HFFc6 (cell line): ENCODE data around the gene TESK2. TPM values are rescaled to one million over a fixed set of nuclear protein-coding genes. Genes with fewer than 3 reads are reported as not detected.

Experiments used
- DNase-seq: peaks from one replicate; pipeline ENCODE4 v3.0.0-alpha.2; 2018
- H3K27ac Mint-ChIP-seq: 2 replicates; pipeline ENCODE4 v1.8.0; 2020; ENCODE audit warnings: mild to moderate bottlenecking, mixed read lengths
- H3K27me3 Mint-ChIP-seq: 2 replicates; pipeline ENCODE4 v1.8.0; 2021; ENCODE audit warnings: mild to moderate bottlenecking, moderate library complexity, mixed read lengths; ENCODE audit not compliant: insufficient read depth
- H3K36me3 Mint-ChIP-seq: 2 replicates; pipeline ENCODE4 v1.8.0; 2021; ENCODE audit warnings: low read depth, mixed read lengths
- H3K4me1 Mint-ChIP-seq: 2 replicates; pipeline ENCODE4 v1.8.0; 2020; ENCODE audit warnings: low read depth, mixed read lengths
- H3K4me3 Mint-ChIP-seq: 2 replicates; pipeline ENCODE4 v1.8.0; 2020; ENCODE audit warnings: mild to moderate bottlenecking, moderate library complexity, mixed read lengths
- H3K9me3 Mint-ChIP-seq: 2 replicates; pipeline ENCODE4 v1.8.0; 2020; ENCODE audit warnings: mild to moderate bottlenecking, mixed read lengths
- CTCF ChIP-seq: fragments of 200-600 bp; sonication (generic); IDR thresholded peaks from 2 replicates; pipeline ENCODE4 v1.5.0; 2021; ENCODE audit warnings: antibody characterized with exemption, mild to moderate bottlenecking
- total RNA-seq, 6 experiments: library from RNA; stranded (reverse); fragmentation: NEBNext Ultra II Directional; extraction: Animal tissue kit (Norgen Biotek cat#: 25700); gene quantifications; 2 replicates in 1 of 6; 3 replicates in 5 of 6; pipeline ENCODE4 v1.2.3, GENCODE V29; 2021

Gene TESK2
- total RNA-seq, 6 experiments from 2014 or later, result 0.54 to 1.4 (median 0.82) TPM

- Mint-ChIP-seq H3K4me3 (no peak overlapping the region), H3K27me3 (no peaks in the 10 kb centered on the region; the same call in 1 of the 2 replicates), H3K36me3 (no peaks in the 10 kb centered on the region), H3K9me3 (no peaks in the 10 kb centered on the region), H3K4me1 (no peaks in the 10 kb centered on the region), H3K27ac (no peak overlapping the region)
- no peak for DNase-seq
- no peak for TF ChIP-seq CTCF
Measured at GRCh38 chr1:45409276-45409675, 81.7 kb downstream of the TESK2 start.

- no peak for TF ChIP-seq CTCF
- Mint-ChIP-seq H3K36me3 (no peaks in the 10 kb centered on the region), H3K4me3 (no peak overlapping the region), H3K27ac (no peak overlapping the region), H3K27me3 (no peaks in the 10 kb centered on the region), H3K4me1 (no peaks in the 10 kb centered on the region), H3K9me3 (no peaks in the 10 kb centered on the region)
- no peak for DNase-seq
Measured at GRCh38 chr1:45407629-45408287, 83.2 kb downstream of the TESK2 start.

- Mint-ChIP-seq H3K27ac (no peak overlapping the region), H3K4me1 (no peaks in the 10 kb centered on the region), H3K27me3 (no peaks in the 10 kb centered on the region), H3K4me3 (no peak overlapping the region), H3K9me3 (no peaks in the 10 kb centered on the region), H3K36me3 (no peaks in the 10 kb centered on the region)
- DNase-seq, result no peak
- TF ChIP-seq CTCF, result no peak
Measured at GRCh38 chr1:45405636-45406035, 85.3 kb downstream of the TESK2 start.

DNA sequence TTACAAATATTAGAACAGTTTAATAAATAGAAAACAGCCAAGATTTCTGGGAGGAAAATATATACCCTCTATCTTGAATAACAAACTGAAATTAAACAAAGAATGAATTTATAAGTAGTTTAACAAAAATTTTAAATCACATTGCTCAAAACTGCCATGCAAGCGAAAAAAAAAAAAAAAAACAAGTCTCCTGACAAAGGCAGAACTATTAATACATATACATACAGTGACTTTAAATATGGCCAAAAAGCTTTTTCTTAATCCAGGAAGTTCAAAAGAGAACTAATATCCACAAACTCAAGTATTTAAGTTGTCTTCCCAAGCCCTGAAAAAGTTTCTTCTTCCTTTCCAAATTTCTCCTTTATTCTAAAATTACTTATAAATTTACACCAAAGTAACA, 87.2 kb downstream of the TESK2 start:
- Mint-ChIP-seq H3K9me3 (no peaks in the 10 kb centered on the region), H3K27me3 (no peaks in the 10 kb centered on the region), H3K4me1 (no peaks in the 10 kb centered on the region), H3K4me3 (no peak overlapping the region), H3K36me3 (no peaks in the 10 kb centered on the region), H3K27ac (no peak overlapping the region)
- no peak for TF ChIP-seq CTCF
- DNase-seq, result no peak

DNA sequence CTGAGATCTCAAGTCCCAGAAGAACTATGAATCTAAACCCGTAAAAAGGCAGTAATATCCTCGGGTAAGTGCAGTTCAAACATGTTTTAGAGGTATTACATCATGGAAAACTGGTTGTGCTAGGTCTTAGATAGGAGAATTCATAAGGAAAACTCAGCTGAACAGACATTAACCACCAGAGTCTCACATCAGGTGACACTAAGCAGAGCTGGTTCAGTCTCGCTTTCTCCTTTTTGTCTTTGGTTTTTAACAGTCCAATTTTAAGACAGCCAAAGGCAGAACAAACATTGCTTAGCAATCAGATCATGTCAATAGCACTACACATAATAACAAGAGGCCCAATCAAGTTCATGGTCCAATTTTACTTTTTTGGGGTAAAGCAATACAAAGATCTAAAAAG, 87.7 kb downstream of the TESK2 start:
- H3K4me3 Mint-ChIP-seq, result no peak overlapping the region
- no peak overlapping the region for H3K27ac Mint-ChIP-seq
- H3K27me3 Mint-ChIP-seq, result no peaks in the 10 kb centered on the region
- H3K4me1 Mint-ChIP-seq, result no peaks in the 10 kb centered on the region
- H3K9me3 Mint-ChIP-seq, result no peaks in the 10 kb centered on the region
- TF ChIP-seq CTCF, result no peak
- H3K36me3 Mint-ChIP-seq, result no peaks in the 10 kb centered on the region
- DNase-seq, result no peak
